Stimulated activated CD8-positive, alpha-beta memory T cell treated with anti-CD3 and anti-CD28 coated beads, Interleukin-7, amount 100 ng/mL, for 48 hours (primary cell): ENCODE measurements around the gene KCNMA1.
"Not testable (repeated sequence)": the region's sequence is repeated elsewhere in the genome, so short reads cannot be mapped to it uniquely, and the experiment has no call there.

Experiments used
- DNase-seq, 2 donors: peaks; one replicate each; pipeline ENCODE4 v3.0.0-alpha.2; 2020; ENCODE audit warnings: low read depth in 1 of 2; ENCODE audit errors: extremely low read depth in 1 of 2

KCNMA1 gene

DNA sequence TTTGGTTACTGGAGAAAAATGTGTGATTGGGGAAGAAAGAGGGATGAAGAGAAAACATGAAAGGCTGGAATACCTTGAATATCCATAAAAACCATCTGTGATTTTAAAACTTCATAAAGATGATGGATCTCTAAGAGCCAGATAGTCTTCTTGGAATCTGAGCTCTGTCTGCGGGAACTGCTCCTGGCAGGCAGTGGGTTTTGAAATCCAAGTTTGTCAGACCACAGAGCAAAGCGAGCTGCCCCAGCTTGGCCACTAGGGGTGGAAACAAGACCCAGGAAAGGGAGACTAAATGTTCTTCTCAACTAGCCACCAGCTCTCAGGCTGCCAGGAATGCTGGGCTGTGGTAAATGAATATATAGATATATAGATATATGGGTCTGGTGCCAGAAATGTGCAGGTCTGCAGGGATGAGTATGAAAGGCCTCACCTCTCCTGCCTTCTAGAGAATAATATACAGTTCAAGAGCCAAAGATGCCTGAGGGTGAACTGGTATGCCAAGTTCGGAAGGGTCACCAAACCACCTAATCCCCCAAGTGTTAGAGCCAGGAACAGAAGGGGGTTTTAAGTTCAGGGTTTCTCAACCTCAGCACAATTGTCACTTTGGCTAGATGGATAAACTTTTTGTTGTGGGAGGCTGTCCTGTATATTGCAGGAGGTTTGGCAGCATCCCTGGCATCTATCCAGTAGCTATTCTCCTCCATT, 208.8 kb downstream of the KCNMA1 start:
- no peak for DNase-seq

DNA sequence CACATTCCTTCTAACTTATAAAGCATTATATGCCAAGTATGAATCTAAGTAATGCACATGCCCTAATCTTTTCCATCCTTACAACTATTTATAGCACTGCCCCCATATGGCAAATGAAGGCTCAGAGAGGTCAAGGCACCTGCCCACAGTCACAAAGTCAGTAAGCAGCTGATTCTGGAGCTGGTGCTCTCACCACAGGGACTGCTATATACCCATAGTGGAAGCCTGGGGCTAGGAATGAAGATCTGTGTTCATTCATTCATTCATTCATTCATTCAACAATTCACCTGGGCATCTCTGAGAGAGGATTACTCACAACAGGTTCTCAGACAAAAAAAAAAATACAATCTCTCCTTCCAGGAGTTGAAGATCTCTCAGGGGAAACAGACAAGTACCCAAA, 213.4 kb downstream of the KCNMA1 start:
- no peak for DNase-seq

DNA sequence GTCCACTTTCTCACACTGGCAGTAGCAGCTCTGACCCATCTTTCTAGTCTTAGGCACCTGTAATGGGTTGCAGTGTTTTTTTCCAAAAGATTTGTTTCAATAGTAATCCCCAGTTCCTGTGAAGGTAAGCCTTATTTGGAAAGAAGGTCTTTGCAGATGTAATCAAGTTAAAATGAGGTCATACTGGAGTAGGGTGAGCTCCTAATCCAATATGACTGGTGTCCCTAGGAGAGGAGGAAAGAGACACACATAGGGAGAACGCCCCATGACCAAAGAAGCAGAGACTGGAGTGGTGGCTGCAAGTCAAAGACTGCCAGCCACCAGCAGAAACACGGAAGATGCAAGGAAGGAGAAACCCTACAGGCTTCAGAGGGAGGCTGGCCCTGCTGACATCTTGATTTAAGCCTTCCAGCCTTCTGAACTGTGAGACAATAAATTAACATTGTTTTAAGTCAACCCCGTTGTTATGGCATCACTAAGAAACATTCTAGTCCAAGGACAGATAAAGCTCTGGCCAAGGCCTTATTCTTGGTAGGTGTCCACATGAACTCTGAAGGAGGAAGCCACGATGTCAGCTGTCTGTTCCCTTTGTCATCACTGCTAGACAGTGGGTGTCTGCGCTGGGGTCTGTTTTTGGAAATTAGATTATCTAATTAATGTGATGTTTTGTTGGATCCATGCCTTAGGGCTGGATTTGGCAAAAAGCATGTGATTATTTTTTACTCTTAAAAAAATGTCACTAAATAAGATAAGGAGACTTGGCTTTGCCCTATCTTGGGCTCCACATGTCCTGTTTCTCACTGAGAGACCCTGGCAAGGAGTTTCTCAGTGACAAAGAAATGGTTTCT, 214.9 kb downstream of the KCNMA1 start:
- DNase-seq, result no peak

DNA sequence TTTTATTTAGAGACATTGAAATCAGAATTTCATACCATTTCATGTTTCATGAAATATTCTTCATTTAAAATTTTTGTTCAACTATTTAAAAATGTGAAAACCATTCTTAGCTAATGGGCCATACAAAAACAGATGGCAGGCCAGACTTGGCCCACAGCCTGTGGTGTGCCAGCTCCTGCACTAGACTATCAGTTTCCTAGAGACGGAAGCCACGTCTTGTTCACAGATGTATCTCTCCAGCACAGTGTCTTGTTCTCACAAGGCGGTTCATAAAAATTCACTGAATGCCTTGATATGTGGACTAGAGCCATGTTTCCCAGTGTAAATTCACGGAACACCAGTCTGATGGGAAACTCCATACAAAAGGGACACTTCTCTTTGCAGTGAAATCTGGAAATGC, 216.0 kb downstream of the KCNMA1 start:
- DNase-seq, result no peak

DNA sequence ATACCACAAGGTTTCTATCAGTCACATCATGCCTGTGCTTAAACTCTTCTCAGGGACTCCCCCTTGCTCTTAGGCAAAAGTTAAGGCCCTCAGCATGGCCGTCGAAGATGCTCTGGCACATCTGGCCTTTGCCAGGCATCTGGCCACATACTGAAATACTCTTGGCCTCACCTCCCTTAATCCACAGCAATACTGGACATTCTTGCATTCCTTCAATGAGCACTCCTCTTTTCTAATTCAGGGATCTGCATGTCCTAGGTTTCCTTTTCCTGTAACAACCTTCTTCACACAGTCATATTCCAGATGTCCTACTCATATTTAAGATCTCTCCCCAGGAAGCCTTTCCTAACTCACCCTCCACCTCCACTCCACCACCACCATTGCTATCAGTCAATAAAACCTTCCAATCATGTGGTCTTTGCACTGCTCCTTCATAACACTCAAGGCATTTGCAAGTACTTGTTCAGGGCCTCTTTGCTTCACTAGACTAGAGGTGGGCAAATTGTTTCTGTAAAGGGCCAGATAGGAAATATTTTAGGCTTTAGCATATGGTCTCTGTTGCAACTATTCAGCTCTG, 216.6 kb downstream of the KCNMA1 start:
- no peak for DNase-seq

DNA sequence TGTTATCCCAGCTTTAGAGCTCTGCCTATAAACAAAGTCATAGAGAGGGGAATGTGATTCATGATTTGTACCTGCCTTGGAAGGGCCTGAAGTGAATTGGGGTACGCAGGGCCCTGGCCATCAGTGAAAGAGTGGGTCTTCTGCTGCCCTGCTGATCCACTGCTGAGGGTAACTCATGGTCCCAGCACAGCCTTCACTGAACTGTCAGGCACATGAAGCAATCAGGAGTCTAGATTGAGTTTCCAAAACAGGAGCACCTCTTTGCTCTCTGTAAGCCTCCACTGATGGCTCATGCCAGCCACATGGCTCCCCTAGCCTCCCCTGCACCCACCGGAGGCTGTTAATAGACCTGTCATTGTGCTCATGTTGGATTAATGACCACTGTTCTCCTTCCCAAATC, 217.6 kb downstream of the KCNMA1 start:
- DNase-seq, result no peak

DNA sequence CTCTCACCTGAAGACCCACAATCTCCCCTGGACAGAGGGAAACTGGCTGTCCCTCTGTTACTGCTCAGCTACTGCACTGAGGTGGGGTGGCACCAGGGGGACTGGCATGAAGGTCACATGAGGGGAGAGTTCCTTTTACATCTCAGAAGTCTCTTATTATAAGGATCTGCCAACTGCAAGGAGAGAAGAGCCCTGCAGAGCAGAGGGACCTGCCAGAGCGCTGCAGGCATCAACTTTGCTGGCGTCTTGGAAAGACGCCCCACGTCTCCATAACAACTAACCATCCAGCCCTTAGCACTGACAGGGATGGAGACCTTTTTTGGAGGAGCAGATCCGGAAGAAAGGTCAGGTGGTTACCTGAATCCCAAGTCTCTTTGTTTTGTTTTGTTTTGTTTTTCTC, 218.6 kb downstream of the KCNMA1 start:
- DNase-seq, result no peak

DNA sequence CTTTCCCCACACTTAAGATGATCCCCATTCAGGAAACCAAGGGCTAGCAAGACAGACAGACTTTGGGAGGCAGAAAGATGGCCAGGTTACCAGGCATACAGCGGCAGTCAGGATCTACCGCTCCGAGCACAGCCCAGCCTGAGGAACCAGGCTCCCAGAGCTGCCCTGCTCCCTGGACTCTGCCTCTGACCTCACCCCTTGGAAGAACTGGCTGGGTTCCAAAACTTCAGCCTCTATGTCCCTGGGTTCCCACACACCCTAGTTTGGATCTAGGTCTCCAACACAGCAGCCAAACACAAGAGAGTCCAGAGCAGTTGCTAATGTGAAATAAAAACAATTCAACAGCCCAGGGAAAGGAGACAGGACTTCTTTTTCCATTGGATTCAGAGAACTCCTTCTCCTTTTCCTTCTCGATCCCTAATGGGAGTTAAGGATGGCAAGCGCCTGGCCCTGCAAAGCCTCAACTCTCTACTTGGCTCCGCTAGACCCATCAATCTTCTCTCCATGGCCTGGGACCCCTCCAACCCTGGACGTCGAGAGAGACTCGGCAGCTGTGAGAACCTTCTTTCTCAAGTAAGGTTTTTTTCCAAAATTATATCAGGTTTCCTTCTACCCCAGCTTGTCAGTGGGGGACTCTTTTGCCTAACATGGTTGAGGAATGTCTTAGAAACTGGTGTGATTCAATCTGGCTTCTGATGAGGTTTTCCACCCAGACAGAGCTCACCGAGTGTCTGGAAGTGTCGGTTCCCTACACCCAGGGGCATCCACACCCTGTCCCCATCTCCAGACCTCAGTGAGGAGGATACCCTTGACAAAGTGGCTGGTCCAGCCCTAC, 219.6 kb downstream of the KCNMA1 start:
- DNase-seq, result no peak

DNA sequence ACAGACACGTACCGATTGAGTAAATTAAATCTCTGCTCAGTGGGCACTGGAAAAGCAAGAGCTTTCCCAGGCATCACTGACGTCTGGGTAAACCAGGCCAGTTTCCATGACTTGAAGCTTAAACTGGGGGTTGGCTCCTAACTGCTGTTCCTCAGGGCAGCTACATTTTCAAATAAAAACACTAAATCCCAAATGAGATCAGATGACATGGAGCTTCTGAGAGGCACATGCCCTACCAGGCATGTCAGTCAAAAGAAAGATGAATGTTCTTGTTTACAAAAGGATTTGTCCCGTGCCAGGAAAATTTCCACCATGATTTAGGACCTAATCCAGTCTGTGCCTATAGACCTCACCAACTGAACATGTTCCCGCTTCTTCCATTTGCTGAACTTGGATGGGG, 220.2 kb downstream of the KCNMA1 start:
- no peak for DNase-seq

DNA sequence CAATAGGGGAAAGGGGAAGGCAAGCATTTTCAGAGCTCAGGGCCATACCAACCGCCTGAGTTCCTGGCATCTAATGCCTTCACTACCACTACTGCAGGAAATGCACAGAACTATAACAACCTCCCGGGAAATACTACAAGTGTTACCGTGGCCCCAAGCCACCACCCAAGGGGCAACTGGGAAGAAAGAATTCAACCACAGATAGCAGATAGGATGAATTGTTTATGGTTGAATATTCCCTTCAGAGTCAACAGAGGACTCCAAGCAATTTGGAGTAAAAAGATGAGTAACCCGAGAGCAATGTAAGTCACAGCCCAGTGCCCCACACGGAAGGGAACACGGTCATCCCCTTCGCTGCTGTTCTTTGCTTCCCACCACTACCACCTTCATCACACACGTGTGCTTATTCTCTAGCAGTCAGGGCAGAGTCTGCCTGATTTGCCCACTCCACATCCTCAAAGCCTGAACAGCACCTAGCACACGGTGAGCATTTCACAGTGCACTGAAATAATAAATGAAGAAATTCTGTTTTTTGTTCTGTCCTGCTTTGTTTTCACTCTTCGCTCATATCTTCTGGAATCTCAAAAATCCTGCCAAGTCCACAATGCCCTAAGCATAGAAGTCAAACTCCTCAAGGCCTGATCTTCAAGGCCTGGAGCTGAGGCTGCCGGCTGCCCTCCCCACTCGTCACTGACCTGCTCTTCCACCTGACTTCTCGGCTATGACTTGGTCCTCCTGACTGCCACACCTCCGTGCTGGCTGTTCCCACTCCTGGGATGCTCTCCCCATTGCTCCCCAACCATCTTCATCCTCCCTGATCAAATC, 221.1 kb downstream of the KCNMA1 start:
- DNase-seq, result no peak

DNA sequence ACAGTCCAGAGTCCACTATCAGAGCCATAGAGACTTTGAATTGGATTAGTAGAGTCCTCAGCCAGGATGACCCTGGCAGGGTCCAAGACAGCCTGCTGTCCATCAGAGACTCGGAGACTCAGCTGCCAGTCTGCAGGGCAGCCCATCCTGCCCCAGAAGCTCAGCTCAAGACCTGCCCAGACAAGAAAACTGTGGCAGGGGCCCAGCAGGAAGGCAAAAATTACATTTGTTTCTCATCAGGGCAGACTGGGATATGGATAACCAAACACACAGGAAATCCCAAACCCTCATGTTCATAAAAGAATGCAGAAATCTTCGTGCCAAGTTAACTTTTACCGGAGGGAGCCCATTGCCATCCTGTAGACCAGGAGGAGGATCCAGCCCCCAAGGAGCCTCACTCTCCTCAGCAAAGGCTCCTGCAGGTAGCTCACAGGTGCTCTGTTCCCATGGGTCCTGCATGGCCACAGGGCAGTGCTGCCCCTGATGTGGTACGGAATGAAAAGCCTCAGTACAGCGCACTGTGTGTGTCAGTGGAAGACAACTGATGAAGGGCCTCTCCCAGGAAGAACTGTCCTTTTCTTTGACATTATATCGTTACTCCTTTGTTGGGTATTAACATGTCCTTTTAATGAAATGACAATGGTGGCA, 222.2 kb downstream of the KCNMA1 start:
- no peak for DNase-seq

DNA sequence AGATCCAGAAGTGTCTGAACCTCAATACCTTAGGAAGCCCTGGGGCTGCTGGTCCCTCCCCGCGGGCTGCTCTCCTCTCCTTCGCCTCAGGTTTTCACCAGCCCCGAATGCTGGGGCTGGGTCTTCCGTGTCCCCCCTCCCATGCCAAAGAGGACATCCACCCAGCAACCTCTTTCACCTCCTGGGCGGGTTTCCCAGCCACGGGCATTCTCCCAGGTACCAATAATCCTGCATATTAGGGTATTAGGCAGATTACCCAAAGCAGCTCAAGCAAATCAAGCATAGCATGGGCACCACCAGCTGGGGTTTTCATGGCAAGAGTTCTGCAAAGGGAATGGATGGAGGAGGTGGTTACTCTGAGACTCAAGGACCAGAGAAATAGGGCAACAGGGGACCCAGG, 224.4 kb downstream of the KCNMA1 start:
- DNase-seq, result no peak

DNA sequence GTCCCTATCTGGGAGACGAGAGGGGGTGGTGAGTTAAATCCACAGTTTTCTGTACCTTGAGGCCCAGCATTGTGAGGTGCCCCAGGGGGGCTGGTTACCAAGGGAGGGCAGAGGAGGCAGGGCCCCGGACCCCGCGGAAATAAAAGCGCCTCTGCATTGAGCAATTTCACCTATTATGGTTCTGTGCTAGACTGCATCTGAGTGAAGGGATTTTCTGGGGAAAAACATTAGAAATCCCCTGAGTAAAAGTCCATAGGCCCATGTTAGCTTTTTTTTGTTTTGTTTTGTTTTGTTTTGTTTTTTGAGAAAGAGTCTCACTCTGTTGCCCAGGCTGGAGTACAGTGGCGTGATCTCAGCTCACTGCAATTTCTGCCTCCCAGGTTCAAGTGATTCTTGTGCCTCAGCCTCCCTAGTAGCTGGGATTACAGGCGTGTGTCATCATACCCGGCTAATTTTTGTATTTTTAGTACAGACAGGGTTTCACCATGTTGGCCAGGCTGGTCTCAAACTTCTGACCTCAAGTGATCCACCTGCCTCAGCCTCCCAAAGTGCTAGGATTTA, 225.0 kb downstream of the KCNMA1 start:
- DNase-seq, result not testable (repeated sequence)

DNA sequence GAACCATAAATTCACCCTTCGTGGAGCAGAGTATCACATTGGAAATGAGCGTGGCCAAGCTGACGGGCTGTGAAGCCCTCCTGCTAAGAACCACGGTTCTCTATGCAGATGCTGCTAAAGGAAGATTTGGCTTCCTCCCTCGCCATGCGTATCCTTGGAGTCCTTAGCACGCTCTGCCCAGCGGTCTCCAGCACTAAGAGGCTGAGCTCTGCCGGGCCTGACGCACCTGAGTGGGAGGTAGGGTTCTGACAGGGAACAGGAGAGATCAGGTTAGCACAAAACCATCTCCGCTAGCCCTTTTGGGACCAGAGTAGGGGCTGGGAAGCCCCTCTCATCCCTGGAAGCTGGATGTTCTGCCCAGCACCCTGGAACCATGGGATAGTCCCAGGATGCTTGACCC, 225.8 kb downstream of the KCNMA1 start:
- DNase-seq, result no peak

DNA sequence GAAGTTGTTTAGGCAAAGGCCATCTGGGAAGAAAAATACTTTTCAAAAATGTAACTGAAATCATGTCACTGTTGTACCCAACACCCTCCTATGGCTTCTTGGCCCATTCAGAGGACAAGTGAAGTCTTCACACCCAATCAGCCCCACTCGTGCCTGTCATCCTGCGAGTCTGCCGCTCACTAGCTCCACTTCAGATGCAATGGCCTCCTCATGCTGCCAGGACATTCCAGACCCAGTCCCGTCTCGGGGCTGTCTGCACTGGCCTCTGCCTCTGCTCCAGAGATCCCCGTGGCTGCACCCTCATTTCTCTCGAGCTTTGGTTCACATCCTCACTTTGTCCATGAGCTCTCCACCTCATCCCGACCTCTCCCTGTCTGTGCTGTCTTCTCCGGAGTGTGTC, 227.1 kb downstream of the KCNMA1 start:
- DNase-seq, result no peak

DNA sequence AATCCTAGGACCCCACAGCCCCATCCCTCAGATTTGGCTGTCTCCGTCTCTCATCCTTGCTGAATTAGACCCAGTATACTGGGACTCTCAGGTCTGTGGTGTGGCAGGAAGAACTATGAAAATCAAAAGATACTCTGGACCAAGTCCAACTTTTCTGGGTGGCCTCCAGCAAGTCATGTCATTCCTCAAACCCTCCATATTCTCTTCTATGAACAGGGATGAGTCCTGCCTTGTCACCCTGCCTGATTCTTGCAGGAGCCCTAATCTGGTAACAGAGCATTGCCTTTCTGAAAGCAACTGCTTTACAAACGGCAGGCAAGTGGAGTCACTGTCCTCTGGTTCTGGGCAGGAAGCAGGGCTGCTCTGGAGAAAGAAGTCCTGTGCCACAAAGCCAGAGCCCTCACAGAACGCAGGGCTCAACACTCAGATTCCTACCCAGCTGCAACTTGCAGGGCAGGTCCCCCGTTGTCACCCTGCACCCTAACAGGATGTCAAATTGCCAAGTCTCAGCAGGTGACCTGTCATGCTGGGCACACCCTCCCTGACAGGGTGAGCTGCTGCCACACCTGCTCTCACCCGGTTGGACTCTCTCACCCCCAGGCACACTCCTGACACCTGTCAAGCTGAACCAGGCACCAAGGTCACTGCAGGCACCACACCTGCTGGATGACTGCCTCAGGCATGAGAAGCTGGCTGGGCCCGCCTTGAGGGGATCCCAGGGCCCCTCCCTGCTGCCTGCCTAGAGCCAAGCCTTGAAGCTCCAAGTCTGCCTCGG, 227.7 kb downstream of the KCNMA1 start:
- DNase-seq, result no peak

DNA sequence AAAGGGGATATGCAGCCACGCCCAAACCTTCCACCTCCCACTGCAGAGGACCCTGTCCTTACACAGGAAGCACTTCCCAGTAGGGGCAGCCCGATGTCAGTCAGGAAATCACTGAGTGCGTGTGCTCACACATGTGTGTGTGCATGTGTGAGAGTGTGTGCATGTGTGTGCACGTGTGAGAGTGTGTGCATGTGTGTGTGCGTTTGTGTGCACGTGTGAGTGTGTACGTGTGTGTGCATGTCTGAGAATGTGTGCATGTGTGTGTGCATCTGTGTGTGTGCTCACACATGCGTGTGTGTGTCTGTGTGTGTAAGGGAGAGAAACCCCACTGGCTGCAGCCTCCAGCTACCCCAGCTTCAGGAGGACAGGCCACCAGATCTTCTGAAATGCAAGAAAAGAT, 229.3 kb downstream of the KCNMA1 start:
- DNase-seq, result no peak

DNA sequence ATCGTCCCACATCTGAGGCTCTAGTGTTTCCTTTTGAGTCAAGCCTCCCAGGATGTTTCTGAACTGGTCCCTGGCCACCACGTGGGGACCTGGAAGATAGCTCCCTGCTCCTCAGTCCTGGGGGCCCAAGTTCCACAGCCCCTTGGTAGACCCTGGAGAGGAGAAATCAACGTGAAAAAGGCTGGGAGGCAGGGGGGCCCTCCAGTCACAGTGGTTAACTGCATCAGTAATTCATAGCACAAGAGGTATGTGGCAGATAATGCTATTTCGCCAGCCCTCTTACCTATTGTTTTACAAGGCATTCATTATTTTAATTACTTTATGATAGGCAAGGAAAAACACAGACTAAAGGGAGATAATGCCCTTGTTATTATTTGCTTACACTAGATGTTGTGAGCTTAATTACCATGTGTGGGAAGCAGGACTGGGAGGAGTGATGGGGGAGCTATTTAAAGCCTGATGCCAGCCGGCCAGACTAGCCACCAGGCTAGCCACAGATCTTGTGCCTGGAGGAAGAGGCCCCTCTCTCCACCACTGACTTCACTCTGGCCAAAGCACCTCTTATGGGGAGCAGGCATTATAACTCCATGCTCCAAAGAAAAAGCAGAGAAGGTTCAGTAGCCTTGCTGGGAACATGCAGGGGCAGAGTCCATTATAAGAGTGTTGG, 230.7 kb downstream of the KCNMA1 start:
- DNase-seq, result no peak
